HepG2 (cell line): ENCODE data around the gene TRRAP.

Experiments
- CBX5 ChIP-seq: sonication (generic); formaldehyde crosslinking; IDR thresholded peaks from 2 replicates; pipeline ENCODE4 v1.4.0; 2020; ENCODE audit warnings: missing genetic modification reagents, borderline replicate concordance
- EP300 ChIP-seq, 3 experiments: sonication (generic) in 1 of 3; formaldehyde crosslinking in 1 of 3; IDR thresholded peaks; 2 replicates each; pipeline versions ENCODE4 v1.5.1 to v1.6.1; 2011 to 2020; ENCODE audit warnings: low read depth in 2 of 3, low read length in 2 of 3, borderline replicate concordance in 1 of 3, improper control_type of control experiment in 1 of 3, mild to moderate bottlenecking in 1 of 3, missing genetic modification reagents in 1 of 3, moderate library complexity in 1 of 3
- EZH2 ChIP-seq: conservative IDR thresholded peaks from 2 replicates; pipeline ENCODE4 v1.6.1; 2012; ENCODE audit warnings: mild to moderate bottlenecking, low read depth, low read length, moderate library complexity
- POLR2A ChIP-seq, 2 experiments: IDR thresholded peaks; 2 replicates each; pipeline ENCODE4 v1.6.1; 2011; ENCODE audit warnings: low read depth in 2 of 2, low read length in 2 of 2, mild to moderate bottlenecking in 1 of 2, moderate library complexity in 1 of 2; ENCODE audit not compliant: insufficient read depth in 1 of 2
- ZNF383 ChIP-seq: sonication (generic); formaldehyde crosslinking; IDR thresholded peaks from 2 replicates; pipeline ENCODE4 v1.4.0; 2020; ENCODE audit warnings: missing genetic modification reagents, mild to moderate bottlenecking, borderline replicate concordance
- ZNF724P ChIP-seq: sonication (generic); formaldehyde crosslinking; IDR thresholded peaks from 2 replicates; pipeline ENCODE4 v1.8.0; 2022; ENCODE audit warnings: missing genetic modification reagents, borderline replicate concordance
- TF ChIP-seq, protein P1 (sequence below): sonication (generic); formaldehyde crosslinking; IDR thresholded peaks from 2 replicates; pipeline ENCODE4 v1.4.0; 2020; ENCODE audit warnings: mild to moderate bottlenecking, low read depth, missing genetic modification reagents
- TF ChIP-seq, protein P2 (sequence below): sonication (generic); formaldehyde crosslinking; IDR thresholded peaks from 2 replicates; pipeline ENCODE4 v1.4.0; 2020; ENCODE audit warnings: missing genetic modification reagents, borderline replicate concordance

DNA sequence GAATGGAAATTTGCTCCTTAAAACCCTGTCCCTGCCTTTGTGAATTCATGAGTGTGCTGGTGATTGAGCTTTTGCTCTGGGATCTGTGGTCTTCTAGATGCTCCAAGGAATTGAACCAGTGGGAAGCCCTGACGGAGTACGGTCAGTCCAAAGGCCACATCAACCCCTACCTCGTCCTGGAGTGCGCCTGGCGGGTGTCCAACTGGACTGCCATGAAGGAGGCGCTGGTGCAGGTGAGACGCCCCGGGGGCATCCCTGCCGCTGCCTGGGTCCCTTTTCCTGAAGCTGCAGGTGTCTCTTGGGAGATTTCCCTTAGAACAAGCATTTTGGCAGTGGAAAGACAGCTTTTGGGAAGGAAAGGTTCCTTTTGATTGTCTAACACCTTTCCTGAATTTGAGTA lies 100.3 kb downstream of the TRRAP start:
- TF ChIP-seq ZNF383 (CRISPR knock-in tag) (no peak), EP300 (IDR thresholded peaks at IDR 0.05; ENCODE audit: low read depth in 2 of 2, low read length in 2 of 2) (no peak), EP300 (CRISPR knock-in tag; IDR thresholded peaks at IDR 0.05; ENCODE audit: borderline replicate concordance) (no peak), CBX5 (CRISPR knock-in tag) (no peak), EZH2 (no peak), ZNF724P (no peak), POLR2A (IDR thresholded peaks at IDR 0.05; ENCODE audit: insufficient read depth in 1 of 2, low read depth in 2 of 2, low read length in 2 of 2) (no peak)
- TF ChIP-seq, protein P1, sequence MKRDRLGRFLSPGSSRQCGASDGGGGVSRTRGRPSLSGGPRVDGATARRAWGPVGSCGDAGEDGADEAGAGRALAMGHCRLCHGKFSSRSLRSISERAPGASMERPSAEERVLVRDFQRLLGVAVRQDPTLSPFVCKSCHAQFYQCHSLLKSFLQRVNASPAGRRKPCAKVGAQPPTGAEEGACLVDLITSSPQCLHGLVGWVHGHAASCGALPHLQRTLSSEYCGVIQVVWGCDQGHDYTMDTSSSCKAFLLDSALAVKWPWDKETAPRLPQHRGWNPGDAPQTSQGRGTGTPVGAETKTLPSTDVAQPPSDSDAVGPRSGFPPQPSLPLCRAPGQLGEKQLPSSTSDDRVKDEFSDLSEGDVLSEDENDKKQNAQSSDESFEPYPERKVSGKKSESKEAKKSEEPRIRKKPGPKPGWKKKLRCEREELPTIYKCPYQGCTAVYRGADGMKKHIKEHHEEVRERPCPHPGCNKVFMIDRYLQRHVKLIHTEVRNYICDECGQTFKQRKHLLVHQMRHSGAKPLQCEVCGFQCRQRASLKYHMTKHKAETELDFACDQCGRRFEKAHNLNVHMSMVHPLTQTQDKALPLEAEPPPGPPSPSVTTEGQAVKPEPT (CRISPR knock-in tag) = no peak
- TF ChIP-seq, protein P2, sequence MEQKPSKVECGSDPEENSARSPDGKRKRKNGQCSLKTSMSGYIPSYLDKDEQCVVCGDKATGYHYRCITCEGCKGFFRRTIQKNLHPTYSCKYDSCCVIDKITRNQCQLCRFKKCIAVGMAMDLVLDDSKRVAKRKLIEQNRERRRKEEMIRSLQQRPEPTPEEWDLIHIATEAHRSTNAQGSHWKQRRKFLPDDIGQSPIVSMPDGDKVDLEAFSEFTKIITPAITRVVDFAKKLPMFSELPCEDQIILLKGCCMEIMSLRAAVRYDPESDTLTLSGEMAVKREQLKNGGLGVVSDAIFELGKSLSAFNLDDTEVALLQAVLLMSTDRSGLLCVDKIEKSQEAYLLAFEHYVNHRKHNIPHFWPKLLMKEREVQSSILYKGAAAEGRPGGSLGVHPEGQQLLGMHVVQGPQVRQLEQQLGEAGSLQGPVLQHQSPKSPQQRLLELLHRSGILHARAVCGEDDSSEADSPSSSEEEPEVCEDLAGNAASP (CRISPR knock-in tag) = no peak
